Activated CD4-positive, alpha-beta T cell treated with anti-CD3 and anti-CD28 coated beads for 36 hours (primary cell): Measurements from ENCODE around the gene NAA35. TPM values are rescaled to one million over a fixed set of nuclear protein-coding genes. Genes with fewer than 3 reads are reported as not detected.

Experiments used
- ATAC-seq: fragments of 200-7000 bp; cut with Tn5 transposase; one replicate; pipeline ENCODE4 v1.10.0; 2021; ENCODE audit warnings: mild to moderate bottlenecking, moderate library complexity
- CTCF ChIA-PET: fragments of 350-600 bp; sonication (Branson Sonifier 250); formaldehyde crosslinking; loops from one replicate; lab custom pipeline; 2021; ENCODE audit warnings: antibody characterized with exemption; lab: Charles Lee
- POLR2A ChIA-PET: fragments of 350-600 bp; sonication (Branson Sonifier 250); formaldehyde crosslinking; loops from one replicate; lab custom pipeline; 2021; ENCODE audit warnings: antibody characterized with exemption, inconsistent platforms; lab: Charles Lee
- DNase-seq: peaks from one replicate; pipeline ENCODE4 v3.0.0-alpha.2; 2020
- H3K27ac Mint-ChIP-seq: one replicate; pipeline ENCODE4 v1.8.0; 2021; ENCODE audit warnings: mixed read lengths
- H3K27me3 Mint-ChIP-seq: one replicate; pipeline ENCODE4 v1.8.0; 2021; ENCODE audit warnings: mixed read lengths
- H3K36me3 Mint-ChIP-seq: one replicate; pipeline ENCODE4 v1.8.0; 2021; ENCODE audit warnings: low read depth, mixed read lengths
- H3K4me1 Mint-ChIP-seq: one replicate; pipeline ENCODE4 v1.8.0; 2021; ENCODE audit warnings: mixed read lengths
- H3K4me3 Mint-ChIP-seq: one replicate; pipeline ENCODE4 v1.8.0; 2021; ENCODE audit warnings: mild to moderate bottlenecking, moderate library complexity, mixed read lengths
- H3K9me3 Mint-ChIP-seq: one replicate; pipeline ENCODE4 v1.8.0; 2021; ENCODE audit warnings: low read depth, mixed read lengths
- intact Hi-C, 2 experiments: fragments of 100-400 bp; cut with DNase I in 1 of 2; cut with micrococcal nuclease in 1 of 2; formaldehyde crosslinking; loops; one replicate each; pipeline versions ENCODE4 v1.14.2 to v1.15.1; 2022 to 2024; cut with DNase I, micrococcal nuclease
- total RNA-seq, 2 experiments: library from RNA; stranded (reverse); gene quantifications; one replicate each; pipeline ENCODE4 v1.2.3, GENCODE V29; 2021

NAA35 gene
- total RNA-seq, 2 experiments from 2014 or later = 24.9 to 25.8 TPM

- Mint-ChIP-seq H3K4me3 (no peak overlapping the region), H3K4me1 (no peaks in the 10 kb centered on the region), H3K36me3 (peaks cover 2% of the 10 kb centered on the region), H3K9me3 (peaks cover 3% of the 10 kb centered on the region), H3K27ac (no peak overlapping the region), H3K27me3 (peaks cover 2% of the 10 kb centered on the region)
- intact Hi-C loops = no loop called here
- ChIA-PET POLR2A (no interaction called here), CTCF (no interaction called here)
- ATAC-seq (no peak), DNase-seq (peak; percentile 24)
Measured at GRCh38 chr9:86034863-86035734, 94.2 kb downstream of the NAA35 start.

DNA sequence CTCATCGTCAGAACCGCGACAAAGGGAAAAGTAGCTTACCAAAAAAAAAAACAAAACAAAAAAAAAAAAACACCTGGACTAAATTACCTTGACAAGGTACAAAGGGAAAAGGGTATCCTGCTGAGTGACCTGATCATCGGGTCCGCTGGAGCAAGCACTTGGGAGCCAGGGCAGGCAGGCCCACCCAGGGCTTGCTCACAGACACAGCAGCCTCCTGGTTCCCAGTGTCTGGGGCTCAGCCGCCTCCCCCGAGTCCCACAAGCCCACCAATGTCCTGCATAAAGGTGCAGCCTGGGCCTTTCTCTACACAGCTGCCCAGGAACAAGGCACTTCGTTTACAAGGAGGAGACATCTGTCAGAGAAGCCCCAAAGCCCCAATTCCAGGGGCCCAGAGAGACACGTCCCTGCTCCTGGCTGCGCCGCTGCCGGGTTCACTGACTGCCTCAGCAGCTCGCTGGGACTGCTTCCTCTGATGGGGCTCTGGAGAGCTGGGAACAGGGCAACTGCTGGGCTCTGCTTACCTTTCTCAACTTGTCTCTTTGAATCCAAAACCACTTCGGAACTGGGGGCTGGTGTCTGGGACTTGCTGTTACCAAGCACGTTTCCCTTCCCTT is 95.0 kb downstream of the NAA35 start:
- ATAC-seq = no peak
- H3K4me3 Mint-ChIP-seq = no peak overlapping the region
- no peak overlapping the region for H3K27ac Mint-ChIP-seq
- peaks cover 3% of the 10 kb centered on the region for H3K9me3 Mint-ChIP-seq
- no peaks in the 10 kb centered on the region for H3K4me1 Mint-ChIP-seq
- POLR2A ChIA-PET = no interaction called here
- peaks cover 2% of the 10 kb centered on the region for H3K27me3 Mint-ChIP-seq
- intact Hi-C loops = no loop called here
- CTCF ChIA-PET = no interaction called here
- no peak for DNase-seq
- peaks cover 2% of the 10 kb centered on the region for H3K36me3 Mint-ChIP-seq

DNA sequence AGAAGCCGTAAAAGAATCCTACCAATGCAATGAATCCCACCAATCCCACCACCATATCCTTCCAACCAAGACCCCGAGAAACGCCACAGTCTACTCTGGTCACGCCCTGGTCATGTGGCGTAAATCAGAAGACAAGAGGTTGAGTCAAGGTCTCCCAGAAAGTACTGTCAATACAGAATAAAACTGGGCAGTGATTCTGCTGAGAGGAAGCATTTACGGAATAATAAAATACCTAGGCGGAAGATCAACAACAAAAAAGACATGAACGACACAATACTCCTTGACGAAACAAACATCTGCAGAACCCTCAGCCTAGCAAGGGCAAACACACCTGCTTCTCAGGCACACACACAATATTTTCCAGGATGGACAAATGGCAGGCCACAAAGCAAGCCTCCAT is 95.6 kb downstream of the NAA35 start:
- peaks cover 2% of the 10 kb centered on the region for H3K36me3 Mint-ChIP-seq
- ATAC-seq = no peak

DNA sequence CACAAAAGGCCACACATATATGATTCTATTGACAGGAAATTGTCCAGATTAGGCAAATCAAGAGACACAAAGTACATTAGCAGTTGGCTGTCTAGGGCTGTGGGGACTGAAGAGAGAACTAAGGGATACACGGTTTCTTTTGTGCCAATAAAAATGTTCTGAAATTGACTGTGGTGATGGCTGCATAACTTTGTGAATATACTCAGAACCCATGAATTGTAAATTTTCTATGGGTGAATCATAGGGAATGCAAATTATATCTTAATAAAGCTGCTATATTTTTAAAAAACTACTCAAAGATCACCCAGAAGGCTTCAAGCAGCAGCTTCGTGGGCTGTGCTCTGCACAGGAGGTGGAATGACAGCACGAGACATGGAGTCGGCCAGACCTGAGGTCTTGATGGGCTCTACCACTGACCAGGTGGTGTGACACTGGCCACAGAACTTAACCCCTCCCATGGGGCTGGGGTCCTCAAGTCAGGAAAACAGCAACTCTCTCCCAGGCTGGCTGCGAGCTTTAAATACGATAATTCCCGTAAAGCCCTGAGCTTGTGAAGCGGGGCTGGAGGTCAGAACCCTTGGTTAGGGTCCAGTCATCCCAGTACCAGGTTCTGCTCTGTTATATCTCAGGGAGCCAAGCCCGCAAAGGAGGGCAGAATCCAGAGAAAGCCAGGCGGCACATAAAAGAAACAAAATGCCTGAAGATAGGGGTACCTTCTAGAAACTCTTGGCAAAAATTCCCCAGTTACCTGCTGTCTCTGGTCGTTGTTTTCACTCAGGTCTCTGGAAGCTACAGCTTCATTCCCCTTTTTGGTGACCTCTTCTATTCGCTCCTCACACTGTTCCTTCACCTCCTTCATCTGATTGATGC is 99.3 kb downstream of the NAA35 start:
- DNase-seq = no peak
- POLR2A ChIA-PET = no interaction called here
- peaks cover 2% of the 10 kb centered on the region for H3K27me3 Mint-ChIP-seq
- no peak for ATAC-seq
- CTCF ChIA-PET = no interaction called here
- no peak overlapping the region for H3K27ac Mint-ChIP-seq
- no peak overlapping the region for H3K4me3 Mint-ChIP-seq
- H3K36me3 Mint-ChIP-seq = no peaks in the 10 kb centered on the region
- H3K9me3 Mint-ChIP-seq = peaks cover 3% of the 10 kb centered on the region
- intact Hi-C loops = no loop called here
- H3K4me1 Mint-ChIP-seq = no peaks in the 10 kb centered on the region

More for the DNA sequence above, 95.6 kb downstream of the NAA35 start:
- Mint-ChIP-seq H3K4me3 (no peak overlapping the region), H3K9me3 (peaks cover 3% of the 10 kb centered on the region), H3K4me1 (no peaks in the 10 kb centered on the region), H3K27me3 (peaks cover 2% of the 10 kb centered on the region), H3K27ac (no peak overlapping the region)
- ChIA-PET CTCF (no interaction called here), POLR2A (no interaction called here)
- intact Hi-C loops = no loop called here
- no peak for DNase-seq

- POLR2A ChIA-PET = no interaction called here
- ATAC-seq (no peak), DNase-seq (no peak)
- no peaks in the 10 kb centered on the region for H3K4me1 Mint-ChIP-seq
- CTCF ChIA-PET = interaction anchor here (0.7 kb wide), 1 partner anchor 115 kb away, joined by 3 read pairs; no protein-coding TSS in a partner anchor
- H3K4me3 Mint-ChIP-seq = no peak overlapping the region
- intact Hi-C loops = no loop called here
- H3K36me3 Mint-ChIP-seq = no peaks in the 10 kb centered on the region
- peaks cover 3% of the 10 kb centered on the region for H3K9me3 Mint-ChIP-seq
- H3K27me3 Mint-ChIP-seq = peaks cover 2% of the 10 kb centered on the region
- H3K27ac Mint-ChIP-seq = no peak overlapping the region
Measured at GRCh38 chr9:86040861-86041155, 99.9 kb downstream of the NAA35 start.

GRCh38 chr9:86041311-86041741 is 100.4 kb downstream of the NAA35 start:
- intact Hi-C loops = no loop called here
- ATAC-seq (no peak), DNase-seq (no peak)
- no peak overlapping the region for H3K27ac Mint-ChIP-seq
- peaks cover 3% of the 10 kb centered on the region for H3K9me3 Mint-ChIP-seq
- CTCF ChIA-PET = interaction anchor here (0.7 kb wide), 1 partner anchor 116 kb away, joined by 3 read pairs; no protein-coding TSS in a partner anchor
- H3K27me3 Mint-ChIP-seq = peaks cover 2% of the 10 kb centered on the region
- H3K4me3 Mint-ChIP-seq = no peak overlapping the region
- H3K36me3 Mint-ChIP-seq = no peaks in the 10 kb centered on the region
- POLR2A ChIA-PET = no interaction called here
- no peaks in the 10 kb centered on the region for H3K4me1 Mint-ChIP-seq

GRCh38 chr9:86042199-86042978 is 101.4 kb downstream of the NAA35 start:
- peaks cover 3% of the 10 kb centered on the region for H3K9me3 Mint-ChIP-seq
- H3K4me1 Mint-ChIP-seq = no peaks in the 10 kb centered on the region
- no peak overlapping the region for H3K27ac Mint-ChIP-seq
- CTCF ChIA-PET = interaction anchor here (0.9 kb wide), 1 partner anchor 24 kb away, joined by 3 read pairs; no protein-coding TSS in a partner anchor
- intact Hi-C loops = no loop called here
- no peak overlapping the region for H3K4me3 Mint-ChIP-seq
- DNase-seq (no peak), ATAC-seq (no peak)
- H3K27me3 Mint-ChIP-seq = peaks cover 2% of the 10 kb centered on the region
- POLR2A ChIA-PET = no interaction called here
- H3K36me3 Mint-ChIP-seq = no peaks in the 10 kb centered on the region

- Mint-ChIP-seq H3K27me3 (no peaks in the 10 kb centered on the region), H3K4me1 (no peaks in the 10 kb centered on the region), H3K4me3 (no peak overlapping the region), H3K9me3 (peaks cover under 1% of the 10 kb centered on the region), H3K36me3 (no peaks in the 10 kb centered on the region), H3K27ac (no peak overlapping the region)
- ATAC-seq (no peak), DNase-seq (no peak)
- POLR2A ChIA-PET = no interaction called here
- intact Hi-C loops = no loop called here
- CTCF ChIA-PET = no interaction called here
Measured at GRCh38 chr9:86043586-86043985, 102.6 kb downstream of the NAA35 start.

GRCh38 chr9:86043999-86044398 is 103.1 kb downstream of the NAA35 start:
- intact Hi-C loops = no loop called here
- ATAC-seq (no peak), DNase-seq (peak; percentile 30)
- H3K9me3 Mint-ChIP-seq = no peaks in the 10 kb centered on the region
- CTCF ChIA-PET = no interaction called here
- POLR2A ChIA-PET = no interaction called here
- no peak overlapping the region for H3K27ac Mint-ChIP-seq
- H3K27me3 Mint-ChIP-seq = no peaks in the 10 kb centered on the region
- no peaks in the 10 kb centered on the region for H3K36me3 Mint-ChIP-seq
- no peaks in the 10 kb centered on the region for H3K4me1 Mint-ChIP-seq
- no peak overlapping the region for H3K4me3 Mint-ChIP-seq

- Mint-ChIP-seq H3K36me3 (no peaks in the 10 kb centered on the region), H3K9me3 (no peaks in the 10 kb centered on the region), H3K27ac (no peak overlapping the region), H3K4me1 (no peaks in the 10 kb centered on the region), H3K4me3 (no peak overlapping the region), H3K27me3 (no peaks in the 10 kb centered on the region)
- CTCF ChIA-PET = no interaction called here
- POLR2A ChIA-PET = no interaction called here
- DNase-seq = no peak
- no peak for ATAC-seq
- intact Hi-C loops = no loop called here
Measured at GRCh38 chr9:86045654-86046053, 104.7 kb downstream of the NAA35 start.

DNA sequence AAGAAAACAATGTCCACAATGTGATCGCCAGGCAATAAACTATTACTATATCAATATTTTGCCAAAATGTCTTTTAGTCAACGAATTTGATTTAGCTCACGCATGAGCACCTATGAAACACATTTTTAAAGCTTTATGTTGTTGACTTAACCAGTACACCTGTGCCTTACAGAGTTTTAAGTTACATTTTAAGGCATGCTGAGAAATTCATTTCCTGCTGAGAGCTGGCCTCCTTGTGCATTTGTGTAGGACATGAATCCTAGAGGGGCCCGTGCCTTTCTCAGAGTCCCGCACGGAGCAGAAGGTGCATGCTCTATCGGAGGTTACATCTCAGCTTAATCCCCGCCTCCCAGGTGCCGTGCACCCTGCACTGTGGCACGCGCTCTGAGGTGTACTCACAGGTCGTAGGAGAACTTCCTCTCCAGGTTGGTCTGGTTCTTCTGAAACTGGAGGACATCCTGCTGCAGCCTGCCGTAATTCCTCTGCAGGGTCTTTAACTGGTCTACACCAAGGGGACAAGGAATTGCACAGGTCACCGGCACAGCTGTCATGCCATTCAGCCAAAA is 105.2 kb downstream of the NAA35 start:
- no peak for ATAC-seq
- CTCF ChIA-PET = interaction anchor here (0.6 kb wide), 1 partner anchor 11 kb away, joined by 3 read pairs; no protein-coding TSS in a partner anchor
- no peak overlapping the region for H3K4me3 Mint-ChIP-seq

More for the DNA sequence above, 105.2 kb downstream of the NAA35 start:
- H3K27ac Mint-ChIP-seq = no peak overlapping the region
- no peaks in the 10 kb centered on the region for H3K4me1 Mint-ChIP-seq
- intact Hi-C loops = no loop called here
- H3K27me3 Mint-ChIP-seq = no peaks in the 10 kb centered on the region
- no peaks in the 10 kb centered on the region for H3K9me3 Mint-ChIP-seq
- no peaks in the 10 kb centered on the region for H3K36me3 Mint-ChIP-seq
- no peak for DNase-seq
- POLR2A ChIA-PET = no interaction called here
